ENCODE measurements around the gene CCNF. TPM values are rescaled to one million over a fixed set of nuclear protein-coding genes. Genes with fewer than 3 reads are reported as not detected.

CCNF gene
- polyA plus RNA-seq, 1 donor (not counting 4 experiments of a cell fraction or from before 2014, with no cell fraction given), result 3.5 TPM

DNA sequence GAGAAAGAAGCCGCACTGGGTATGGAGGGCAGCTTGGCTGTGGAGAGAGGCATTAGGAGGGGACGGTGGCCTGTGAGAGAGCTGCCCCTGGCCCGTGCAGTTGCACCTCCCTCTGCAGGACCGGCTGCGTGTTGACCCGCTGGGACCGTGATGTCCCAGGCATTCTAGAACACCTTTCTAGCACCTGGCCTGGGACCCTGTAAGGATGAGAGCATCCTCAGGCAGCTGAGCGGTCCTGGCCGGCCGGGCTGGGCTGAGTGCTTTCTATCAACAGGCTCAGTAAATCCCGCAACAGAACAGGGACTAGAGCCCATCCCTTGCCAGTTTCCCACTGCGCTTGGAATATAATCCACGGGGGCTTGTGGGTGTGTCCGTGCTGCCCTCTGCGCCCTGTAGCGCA is 60.3 kb downstream of the CCNF start:
- Histone ChIP-seq H3K79me2 (ENCODE audit: control insufficient read depth, insufficient read depth, low read length) (no peaks in the 10 kb centered on the region), H3K9ac (ENCODE audit: control insufficient read depth, extremely low read depth, insufficient read depth, low read length) (no peak overlapping the region), H3K4me1 (ENCODE audit: control insufficient read depth, extremely low read depth, insufficient read depth, low read length) (peaks cover 3% of the 10 kb centered on the region), H3K36me3 (ENCODE audit: control insufficient read depth in 2 of 2, extremely low read depth in 1 of 2, insufficient read depth in 2 of 2, low read length in 2 of 2) (no peaks in the 10 kb centered on the region), H3K9me3 (ENCODE audit: control insufficient read depth, low read depth, low read length) (no peaks in the 10 kb centered on the region), H3K27me3 (ENCODE audit: control insufficient read depth, extremely low read depth, insufficient read depth, low read length) (no peaks in the 10 kb centered on the region), H3K4me2 (ENCODE audit: control insufficient read depth, extremely low read depth, insufficient read depth, low read depth, low read length) (no peak overlapping the region), H2AFZ (ENCODE audit: control insufficient read depth, low read length) (no peak overlapping the region), H4K20me1 (ENCODE audit: control insufficient read depth, extremely low read depth, insufficient read depth, low read length) (peaks cover 3% of the 10 kb centered on the region), H3K27ac (ENCODE audit: control insufficient read depth, insufficient read depth, low read length) (no peak overlapping the region), H3K9me1 (ENCODE audit: control insufficient read depth, extremely low read depth, insufficient read depth, low read length) (no peaks in the 10 kb centered on the region), H3K4me3 (ENCODE audit: control insufficient read depth in 2 of 3, extremely low read depth in 1 of 3, insufficient read depth in 2 of 3, low read depth in 1 of 3, low read length in 3 of 3) (no peak overlapping the region)
- TF ChIP-seq, protein P1, sequence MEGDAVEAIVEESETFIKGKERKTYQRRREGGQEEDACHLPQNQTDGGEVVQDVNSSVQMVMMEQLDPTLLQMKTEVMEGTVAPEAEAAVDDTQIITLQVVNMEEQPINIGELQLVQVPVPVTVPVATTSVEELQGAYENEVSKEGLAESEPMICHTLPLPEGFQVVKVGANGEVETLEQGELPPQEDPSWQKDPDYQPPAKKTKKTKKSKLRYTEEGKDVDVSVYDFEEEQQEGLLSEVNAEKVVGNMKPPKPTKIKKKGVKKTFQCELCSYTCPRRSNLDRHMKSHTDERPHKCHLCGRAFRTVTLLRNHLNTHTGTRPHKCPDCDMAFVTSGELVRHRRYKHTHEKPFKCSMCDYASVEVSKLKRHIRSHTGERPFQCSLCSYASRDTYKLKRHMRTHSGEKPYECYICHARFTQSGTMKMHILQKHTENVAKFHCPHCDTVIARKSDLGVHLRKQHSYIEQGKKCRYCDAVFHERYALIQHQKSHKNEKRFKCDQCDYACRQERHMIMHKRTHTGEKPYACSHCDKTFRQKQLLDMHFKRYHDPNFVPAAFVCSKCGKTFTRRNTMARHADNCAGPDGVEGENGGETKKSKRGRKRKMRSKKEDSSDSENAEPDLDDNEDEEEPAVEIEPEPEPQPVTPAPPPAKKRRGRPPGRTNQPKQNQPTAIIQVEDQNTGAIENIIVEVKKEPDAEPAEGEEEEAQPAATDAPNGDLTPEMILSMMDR (optimal IDR thresholded peaks at IDR 0.05 in 1 of 3, IDR thresholded peaks at IDR 0.05 in 1 of 3, conservative IDR thresholded peaks at IDR 0.05 in 1 of 3; ENCODE audit: extremely low read depth in 1 of 3, insufficient read depth in 2 of 3, low read length in 3 of 3), result no peak
- no peak for TF ChIP-seq EZH2 (IDR thresholded peaks at IDR 0.05; ENCODE audit: low read length)
- FAIRE-seq (no peak), DNase-seq (ENCODE audit: low read depth, low spot score) (no peak)
- dilution Hi-C loops (cut with MboI; ENCODE audit: extremely low pct_ligation_motif_present, low sequenced_read_pairs), result no loop called here

DNA sequence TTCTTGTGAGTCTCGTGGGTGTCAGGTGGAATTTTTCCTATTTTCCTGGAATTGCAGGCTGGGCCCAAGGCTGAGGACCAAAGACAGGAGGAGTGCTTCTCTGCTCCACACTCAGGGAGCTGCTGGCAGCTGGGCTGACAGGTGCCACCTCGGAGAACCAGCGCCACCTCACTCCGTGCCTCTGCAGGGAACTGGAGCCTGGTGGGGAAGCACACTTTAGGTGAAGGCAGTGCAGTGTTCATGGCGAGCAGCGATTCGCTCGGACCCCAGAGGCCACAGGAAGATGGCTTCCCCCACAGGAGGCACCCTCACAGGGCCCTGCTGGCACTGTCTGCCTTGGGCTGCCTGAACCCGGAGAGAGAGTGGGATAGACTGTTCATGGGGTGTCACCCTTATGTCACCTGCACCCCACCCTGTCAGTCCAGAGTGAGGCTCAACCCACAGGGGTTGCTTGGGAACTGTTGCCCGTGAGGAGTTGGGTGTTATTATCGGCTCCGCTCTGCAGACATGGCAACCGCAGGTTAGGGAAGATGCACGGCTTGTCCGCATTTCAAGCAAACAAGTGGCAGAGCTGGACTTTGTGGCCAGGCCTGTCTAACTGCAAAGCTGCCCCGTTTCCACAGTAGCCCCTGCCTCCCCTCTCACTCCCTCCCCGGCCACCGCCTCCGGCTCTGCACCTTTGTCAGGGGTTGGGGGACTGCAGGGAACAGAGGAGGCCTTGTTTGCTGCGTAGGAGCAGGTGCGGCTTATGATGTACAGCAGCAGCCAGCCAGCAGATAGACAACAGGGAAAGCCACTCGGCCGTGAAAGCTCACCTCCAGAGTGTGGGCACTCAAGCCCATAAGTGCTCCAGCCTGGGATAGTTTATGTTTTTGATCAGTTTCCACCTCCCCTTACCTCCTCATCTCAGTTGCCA is 61.2 kb downstream of the CCNF start:
- Histone ChIP-seq H3K9me1 (ENCODE audit: control insufficient read depth, extremely low read depth, insufficient read depth, low read length) (no peaks in the 10 kb centered on the region), H4K20me1 (ENCODE audit: control insufficient read depth, extremely low read depth, insufficient read depth, low read length) (peaks cover 3% of the 10 kb centered on the region), H3K27me3 (ENCODE audit: control insufficient read depth, extremely low read depth, insufficient read depth, low read length) (no peaks in the 10 kb centered on the region), H3K36me3 (ENCODE audit: control insufficient read depth in 2 of 2, extremely low read depth in 1 of 2, insufficient read depth in 2 of 2, low read length in 2 of 2) (no peaks in the 10 kb centered on the region), H3K79me2 (ENCODE audit: control insufficient read depth, insufficient read depth, low read length) (no peaks in the 10 kb centered on the region), H3K4me2 (ENCODE audit: control insufficient read depth, extremely low read depth, insufficient read depth, low read depth, low read length) (no peak overlapping the region), H3K27ac (ENCODE audit: control insufficient read depth, insufficient read depth, low read length) (no peak overlapping the region), H2AFZ (ENCODE audit: control insufficient read depth, low read length) (no peak overlapping the region), H3K9ac (ENCODE audit: control insufficient read depth, extremely low read depth, insufficient read depth, low read length) (no peak overlapping the region), H3K4me3 (ENCODE audit: control insufficient read depth in 2 of 3, extremely low read depth in 1 of 3, insufficient read depth in 2 of 3, low read depth in 1 of 3, low read length in 3 of 3) (no peak overlapping the region), H3K9me3 (ENCODE audit: control insufficient read depth, low read depth, low read length) (no peaks in the 10 kb centered on the region), H3K4me1 (ENCODE audit: control insufficient read depth, extremely low read depth, insufficient read depth, low read length) (peaks cover 3% of the 10 kb centered on the region)
- dilution Hi-C loops (cut with MboI; ENCODE audit: extremely low pct_ligation_motif_present, low sequenced_read_pairs), result no loop called here
- TF ChIP-seq EZH2 (IDR thresholded peaks at IDR 0.05; ENCODE audit: low read length), result no peak
- TF ChIP-seq, protein P1 (optimal IDR thresholded peaks at IDR 0.05 in 1 of 3, IDR thresholded peaks at IDR 0.05 in 1 of 3, conservative IDR thresholded peaks at IDR 0.05 in 1 of 3; ENCODE audit: extremely low read depth in 1 of 3, insufficient read depth in 2 of 3, low read length in 3 of 3), result no peak
- no peak for DNase-seq (ENCODE audit: low read depth, low spot score)
- FAIRE-seq, result no peak

All from keratinocyte (primary cell).